GM12878 (cell line): ENCODE results near the gene NKIRAS2.

Source experiments
- E2F4 ChIP-seq: IDR thresholded peaks from 2 replicates; pipeline ENCODE4 v1.6.1; 2012; ENCODE audit warnings: low read depth, low read length, improper control_type of control experiment
- EP300 ChIP-seq, 2 experiments: fragments of 150-350 bp in 1 of 2; IDR thresholded peaks; 2 replicates each; pipeline ENCODE4 v1.6.1; 2011 to 2012; ENCODE audit warnings: low read depth in 2 of 2, low read length in 2 of 2, borderline replicate concordance in 1 of 2, improper control_type of control experiment in 1 of 2, inconsistent platforms in 1 of 2; ENCODE audit not compliant: control insufficient read depth in 1 of 2
- HDAC6 ChIP-seq: fragments of 200-600 bp; sonication (generic); IDR thresholded peaks from one replicate; pipeline ENCODE4 v1.8.0; 2017; ENCODE audit warnings: antibody characterized with exemption; ENCODE audit not compliant: unreplicated experiment
- SIN3A ChIP-seq: IDR thresholded peaks from 2 replicates; pipeline ENCODE4 v1.6.1; 2012; ENCODE audit warnings: low read depth, low read length, improper control_type of control experiment

- TF ChIP-seq E2F4 (no peak), SIN3A (no peak), EP300 (IDR thresholded peaks at IDR 0.05; ENCODE audit: borderline replicate concordance in 1 of 2, control insufficient read depth in 1 of 2, low read depth in 2 of 2, low read length in 2 of 2) (no peak), HDAC6 (no peak)
Observed at GRCh38 chr17:42056635-42057034, 36.7 kb downstream of the NKIRAS2 start.
